K562 (cell line): Measurements from ENCODE around the gene POMT1. TPM values are rescaled to one million over a fixed set of nuclear protein-coding genes. Genes with fewer than 3 reads are reported as not detected.

Experiments
- ATAC-seq: fragments of 200-7000 bp; cut with Tn5 transposase; 3 replicates; pipeline ENCODE4 v1.9.1; 2020; ENCODE audit warnings: moderate library complexity
- BruUV-seq: library from RNA; stranded (reverse); fragments of 400-500 nt; replicated peaks from 2 replicates; lab custom pipeline; 2021; lab: Mats Ljungman, UMichigan
- CTCF ChIA-PET: fragments of 300-600 bp; formaldehyde crosslinking; extraction: SDS; loops from one replicate; lab custom pipeline; 2021; ENCODE audit warnings: low intra/inter-chr PET ratio; lab: Yijun Ruan, JAX
- POLR2A ChIA-PET: fragments of 300-600, 350-650 bp; sonication (Branson Sonifier 250); formaldehyde crosslinking; extraction: SDS; loops from one replicate; lab custom pipeline; 2021; ENCODE audit warnings: antibody characterized with exemption, inconsistent platforms; lab: Yijun Ruan, JAX
- DNase-seq, 4 experiments: peaks; one replicate each; pipeline versions ENCODE4 v3.0.0 to v3.0.0-alpha.2; 2011 to 2018; ENCODE audit warnings: low spot score in 3 of 4, mixed read lengths in 3 of 4; ENCODE audit errors: extremely low read depth in 1 of 4
- FAIRE-seq: peaks from 2 replicates; lab custom pipeline; 2011; peaks lifted over from hg19 to GRCh38; lab: Jason Lieb, UNC
- H2AFZ ChIP-seq: 2 replicates; pipeline ENCODE4 v1.6.0; 2011; ENCODE audit warnings: low read depth, low read length, control low read depth, inconsistent platforms
- H3K27ac ChIP-seq: fragments of 200-600 bp; 3 replicates; pipeline ENCODE4 v1.8.0; 2011; ENCODE audit warnings: low read depth, mild to moderate bottlenecking, control low read depth, inconsistent platforms, low read length, moderate library complexity, mixed read lengths; ENCODE audit errors: extremely low read depth
- H3K27me3 ChIP-seq, 2 experiments: fragments of 300-600 bp in 1 of 2; 2 replicates in 1 of 2; 3 replicates in 1 of 2; pipeline versions ENCODE4 v1.6.0 to v1.8.0; 2011; ENCODE audit warnings: inconsistent platforms in 2 of 2, low read length in 2 of 2, mild to moderate bottlenecking in 1 of 2, mixed read lengths in 1 of 2, moderate library complexity in 1 of 2; ENCODE audit not compliant: control insufficient read depth in 2 of 2, insufficient read depth in 2 of 2
- H3K36me3 ChIP-seq: fragments of 300-600 bp; 3 replicates; pipeline ENCODE4 v1.8.0; 2011; ENCODE audit warnings: mild to moderate bottlenecking, low read length, inconsistent platforms; ENCODE audit not compliant: control insufficient read depth, insufficient read depth
- H3K4me1 ChIP-seq, 2 experiments: fragments of 200-600 bp in 1 of 2; replicated peaks in 1 of 2; 2 replicates in 1 of 2; 3 replicates in 1 of 2; pipeline versions ENCODE4 v1.5.1 to v1.8.0; 2011; ENCODE audit warnings: inconsistent platforms in 2 of 2, low read length in 2 of 2, mild to moderate bottlenecking in 1 of 2, mixed read lengths in 1 of 2, moderate library complexity in 1 of 2; ENCODE audit not compliant: control insufficient read depth in 2 of 2, insufficient read depth in 2 of 2
- H3K4me2 ChIP-seq: 2 replicates; pipeline ENCODE4 v1.6.1; 2011; ENCODE audit warnings: low read length, control low read depth, inconsistent platforms, mixed read lengths; ENCODE audit not compliant: insufficient read depth
- H3K4me3 ChIP-seq: fragments of 200-600 bp; sonication (generic), shearing (Covaris generic); 2 replicates; pipeline ENCODE4 v1.5.1; 2016; ENCODE audit warnings: control low read depth, inconsistent platforms
- H3K79me2 ChIP-seq: fragments of 200-600 bp; 3 replicates; pipeline ENCODE4 v1.8.0; 2011; ENCODE audit warnings: low read length, inconsistent platforms; ENCODE audit not compliant: control insufficient read depth, insufficient read depth
- H3K9ac ChIP-seq, 2 experiments: 2 replicates each; pipeline versions ENCODE4 v1.6.0 to v1.6.1; 2011; ENCODE audit warnings: low read depth in 2 of 2, low read length in 2 of 2, control low read depth in 1 of 2, inconsistent platforms in 1 of 2, mild to moderate bottlenecking in 1 of 2, mixed read lengths in 1 of 2; ENCODE audit not compliant: insufficient read depth in 1 of 2
- H3K9me1 ChIP-seq: one replicate; pipeline ENCODE4 v1.6.0; 2011; ENCODE audit warnings: inconsistent platforms, mild to moderate bottlenecking, low read length, moderate library complexity; ENCODE audit not compliant: control insufficient read depth, insufficient read depth
- H3K9me3 ChIP-seq: replicated peaks from 2 replicates; pipeline ENCODE4 v1.5.1; 2011; ENCODE audit warnings: low read depth, low read length, inconsistent platforms; ENCODE audit not compliant: control insufficient read depth, insufficient read depth
- H4K20me1 ChIP-seq: replicated peaks from 2 replicates; pipeline ENCODE4 v1.6.1; 2011; ENCODE audit warnings: low read length, inconsistent platforms, mixed read lengths; ENCODE audit not compliant: control insufficient read depth, insufficient read depth
- ELF2 ChIP-seq: fragments of 250-450 bp; sonication (Bioruptor Pico); IDR thresholded peaks from 2 replicates; pipeline ENCODE4 v1.5.0; 2021; ENCODE audit warnings: mild to moderate bottlenecking
- HNRNPH1 ChIP-seq: fragments of 200-400 bp; formaldehyde crosslinking; optimal IDR thresholded peaks from 2 replicates; pipeline ENCODE3; 2017; ENCODE audit warnings: low read depth, mild to moderate bottlenecking, low read length, moderate library complexity
- HNRNPLL ChIP-seq: fragments of 200-400 bp; formaldehyde crosslinking; IDR thresholded peaks from 2 replicates; pipeline ENCODE4 v1.6.1; 2017; ENCODE audit warnings: low read length, low read depth, mild to moderate bottlenecking; ENCODE audit not compliant: poor library complexity, severe bottlenecking
- KLF6 ChIP-seq: fragments of 250-450 bp; sonication (Bioruptor Pico); IDR thresholded peaks from 2 replicates; pipeline ENCODE4 v1.4.0; 2020; ENCODE audit warnings: mild to moderate bottlenecking, moderate library complexity, borderline replicate concordance
- NCOA2 ChIP-seq, 2 experiments: fragments of 450-650 bp; IDR thresholded peaks; 2 replicates each; pipeline ENCODE4 v1.6.1; 2018; ENCODE audit warnings: mild to moderate bottlenecking in 2 of 2, moderate library complexity in 1 of 2; ENCODE audit not compliant: partially characterized antibody in 2 of 2
- RBM25 ChIP-seq: fragments of 200-400 bp; formaldehyde crosslinking; IDR thresholded peaks from 2 replicates; pipeline ENCODE4 v1.6.1; 2018; ENCODE audit warnings: low read length, low read depth, moderate library complexity; ENCODE audit not compliant: severe bottlenecking
- SRSF7 ChIP-seq: fragments of 200-400 bp; formaldehyde crosslinking; optimal IDR thresholded peaks from 2 replicates; pipeline ENCODE3; 2017; ENCODE audit warnings: mild to moderate bottlenecking, low read depth, low read length
- XRCC5 ChIP-seq: fragments of 200-400 bp; formaldehyde crosslinking; IDR thresholded peaks from 2 replicates; pipeline ENCODE4 v1.6.1; 2017; ENCODE audit warnings: low read depth, mild to moderate bottlenecking, low read length
- ZFP36 ChIP-seq: fragments of 150-350 bp; IDR thresholded peaks from 2 replicates; pipeline ENCODE4 v1.6.1; 2018; ENCODE audit warnings: low read length, low read depth; ENCODE audit not compliant: partially characterized antibody
- ZNF408 ChIP-seq: fragments of 250-450 bp; sonication (Bioruptor Pico); IDR thresholded peaks from 2 replicates; pipeline ENCODE4 v1.4.0; 2020; ENCODE audit warnings: low read depth, mild to moderate bottlenecking, moderate library complexity
- ZSCAN32 ChIP-seq: fragments of 450-650 bp; formaldehyde crosslinking; IDR thresholded peaks from 2 replicates; pipeline ENCODE4 v1.4.0; 2020; ENCODE audit warnings: mild to moderate bottlenecking, moderate library complexity
- WGBS: fragments of 100-300 bp; shearing (Covaris generic); methylation state at CpG from one replicate; pipeline ENCODE4 v1.1.6; 2016; ENCODE audit warnings: low coverage, mixed read lengths; ENCODE audit not compliant: insufficient coverage; ENCODE audit errors: missing lambda C conversion rate; 5-methylcytosine and 5-hydroxymethylcytosine counted together
- in situ Hi-C: fragments of 300-500 bp; cut with MboI; formaldehyde crosslinking; loops from 4 replicates; pipeline ENCODE4 v1.15.0; 2018; ENCODE audit warnings: inconsistent platforms, mixed read lengths
- intact Hi-C: fragments of 100-400 bp; cut with micrococcal nuclease; formaldehyde crosslinking; loops from 2 replicates; pipeline ENCODE4 v1.14.2; 2022
- polyA plus RNA-seq, 8 experiments: library from polyadenylated mRNA; depleted of rRNA in 4 of 8; stranded (reverse) in 5 of 8; unstranded in 3 of 8; fragments of >200 nt; fragmentation: Nextera tagmentation in 2 of 8; fragmentation: Illumina TruSeq in 1 of 8; extraction: Ambion mirVana in 2 of 8; extraction: Trizol in 1 of 8; gene quantifications; 2 replicates each; pipeline versions ENCODE4 v1.2.1 to v1.2.3, GENCODE V29; 2011 to 2014; ENCODE audit warnings: inconsistent platforms in 1 of 8, missing spikeins in 1 of 8
- total RNA-seq, 7 experiments: library from RNA; depleted of rRNA in 6 of 7; stranded (reverse); fragments of >200 nt in 6 of 7; fragmentation: Illumina TruSeq in 2 of 7; extraction: Trizol in 2 of 7; gene quantifications; 2 replicates each; pipeline versions ENCODE4 v1.2.1 to v1.2.3, GENCODE V29; 2011 to 2021; ENCODE audit warnings: low replicate concordance in 1 of 7
- TF ChIP-seq, protein P1 (sequence below): fragments of 200-400 bp; formaldehyde crosslinking; IDR thresholded peaks from 2 replicates; pipeline ENCODE4 v1.6.1; 2017; ENCODE audit warnings: mild to moderate bottlenecking, low read depth, low read length, moderate library complexity
- TF ChIP-seq, protein P2 (sequence below): fragments of 200-800 bp; sonication (Bioruptor generic); IDR thresholded peaks from 2 replicates; pipeline ENCODE4 v1.6.1; 2017; ENCODE audit warnings: missing genetic modification characterization, missing compliant biosample characterization

Gene POMT1
- total and polyA plus RNA-seq, 9 of the 15 experiments (the other 6 are each of a cell fraction or from before 2014, with no cell fraction given), result 1.8 to 23.5 (median 14.6) TPM

DNA sequence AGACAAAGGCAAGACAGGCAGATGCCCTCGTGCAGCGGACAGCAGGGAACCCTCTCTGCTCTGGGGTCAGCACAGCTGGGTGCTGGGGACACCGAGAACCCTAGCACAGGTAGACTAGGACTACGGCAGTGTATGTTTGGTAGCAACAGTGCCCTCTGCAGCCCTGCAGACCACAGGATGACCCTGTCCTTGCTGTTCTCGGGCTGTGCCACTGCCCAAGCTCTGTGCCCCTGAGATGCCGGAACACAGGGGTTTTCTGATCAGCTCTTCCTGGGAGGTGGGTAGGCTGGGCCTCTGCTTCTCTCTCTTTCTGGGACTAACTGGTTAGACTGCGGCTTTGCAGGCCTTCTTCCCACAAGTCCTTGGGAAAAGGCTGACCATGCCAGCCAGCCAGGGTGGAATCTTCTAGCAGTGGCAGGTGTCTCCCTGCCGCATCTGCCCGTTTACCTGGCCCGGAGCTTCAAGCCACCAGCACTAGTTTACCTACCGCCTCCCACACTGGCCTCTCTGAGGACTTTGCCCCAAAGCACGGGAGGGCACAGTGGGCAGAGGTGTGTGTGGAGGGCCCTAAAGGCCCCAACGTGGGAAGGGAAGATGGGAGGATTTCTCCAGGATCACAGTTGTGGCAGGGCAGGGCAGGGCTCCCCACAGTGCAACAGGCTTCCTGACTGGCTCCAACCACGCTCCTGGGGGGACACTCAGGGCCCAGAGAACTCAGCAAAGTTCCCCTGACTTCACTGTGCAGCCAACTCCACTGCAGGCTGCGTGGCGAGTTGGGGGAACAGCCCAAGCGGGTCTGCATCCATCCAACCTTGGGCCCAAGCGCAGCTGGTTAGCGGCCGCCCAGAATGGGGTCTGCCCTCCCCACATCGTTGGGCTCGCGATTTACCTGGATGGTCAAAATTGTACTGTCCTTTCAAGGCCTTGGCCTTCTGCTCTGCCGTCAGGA lies 27.2 kb downstream of the POMT1 start:
- intact Hi-C loops, result no loop called here
- WGBS, result 71% methylated on average over 24 of the region's 24 CpGs
- in situ Hi-C loops, result no loop called here
- FAIRE-seq, result no peak
- no peaks in the 10 kb centered on the region for H3K9me1 ChIP-seq
- H3K79me2 ChIP-seq, result peaks cover 14% of the 10 kb centered on the region
- peaks cover 12 to 42% of the 10 kb centered on the region in 2 experiments; a peak in 4 of 5 replicates for H3K4me1 ChIP-seq
- peak overlapping the region; percentile 81 for H2AFZ ChIP-seq
- no peaks in the 10 kb centered on the region; the same call in 1 of the 2 replicates for H4K20me1 ChIP-seq
- ChIA-PET POLR2A (interaction anchor here (0.6 kb wide), 1 partner anchor 205 kb away, joined by 3 read pairs; no protein-coding TSS in a partner anchor), CTCF (no interaction called here)
- H3K27ac ChIP-seq, result peak overlapping the region; percentile 64; the same call in 1 of the 3 replicates
- H3K36me3 ChIP-seq, result peaks cover 51% of the 10 kb centered on the region; the same call in 2 of the 3 replicates
- peak overlapping the region; percentile 77 to 93 for H3K9ac ChIP-seq
- peak overlapping the region; percentile 82 for H3K4me2 ChIP-seq
- H3K27me3 ChIP-seq, result no peaks in the 10 kb centered on the region
- no peak for DNase-seq
- TSS peak; percentile 56 for BruUV-seq
- ATAC-seq, result no peak; the same call in 2 of the 3 replicates
- H3K9me3 ChIP-seq, result no peaks in the 10 kb centered on the region
- TF ChIP-seq HNRNPLL, result no peak
- no peak for TF ChIP-seq HNRNPH1
- TF ChIP-seq, protein P1, sequence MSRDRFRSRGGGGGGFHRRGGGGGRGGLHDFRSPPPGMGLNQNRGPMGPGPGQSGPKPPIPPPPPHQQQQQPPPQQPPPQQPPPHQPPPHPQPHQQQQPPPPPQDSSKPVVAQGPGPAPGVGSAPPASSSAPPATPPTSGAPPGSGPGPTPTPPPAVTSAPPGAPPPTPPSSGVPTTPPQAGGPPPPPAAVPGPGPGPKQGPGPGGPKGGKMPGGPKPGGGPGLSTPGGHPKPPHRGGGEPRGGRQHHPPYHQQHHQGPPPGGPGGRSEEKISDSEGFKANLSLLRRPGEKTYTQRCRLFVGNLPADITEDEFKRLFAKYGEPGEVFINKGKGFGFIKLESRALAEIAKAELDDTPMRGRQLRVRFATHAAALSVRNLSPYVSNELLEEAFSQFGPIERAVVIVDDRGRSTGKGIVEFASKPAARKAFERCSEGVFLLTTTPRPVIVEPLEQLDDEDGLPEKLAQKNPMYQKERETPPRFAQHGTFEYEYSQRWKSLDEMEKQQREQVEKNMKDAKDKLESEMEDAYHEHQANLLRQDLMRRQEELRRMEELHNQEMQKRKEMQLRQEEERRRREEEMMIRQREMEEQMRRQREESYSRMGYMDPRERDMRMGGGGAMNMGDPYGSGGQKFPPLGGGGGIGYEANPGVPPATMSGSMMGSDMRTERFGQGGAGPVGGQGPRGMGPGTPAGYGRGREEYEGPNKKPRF, result no peak
- no peak for TF ChIP-seq ZNF408 (CRISPR knock-in tag)
- no peak for TF ChIP-seq ZSCAN32 (CRISPR knock-in tag)
- no peak for TF ChIP-seq XRCC5
- TF ChIP-seq ZFP36, result no peak
- TF ChIP-seq, protein P2, sequence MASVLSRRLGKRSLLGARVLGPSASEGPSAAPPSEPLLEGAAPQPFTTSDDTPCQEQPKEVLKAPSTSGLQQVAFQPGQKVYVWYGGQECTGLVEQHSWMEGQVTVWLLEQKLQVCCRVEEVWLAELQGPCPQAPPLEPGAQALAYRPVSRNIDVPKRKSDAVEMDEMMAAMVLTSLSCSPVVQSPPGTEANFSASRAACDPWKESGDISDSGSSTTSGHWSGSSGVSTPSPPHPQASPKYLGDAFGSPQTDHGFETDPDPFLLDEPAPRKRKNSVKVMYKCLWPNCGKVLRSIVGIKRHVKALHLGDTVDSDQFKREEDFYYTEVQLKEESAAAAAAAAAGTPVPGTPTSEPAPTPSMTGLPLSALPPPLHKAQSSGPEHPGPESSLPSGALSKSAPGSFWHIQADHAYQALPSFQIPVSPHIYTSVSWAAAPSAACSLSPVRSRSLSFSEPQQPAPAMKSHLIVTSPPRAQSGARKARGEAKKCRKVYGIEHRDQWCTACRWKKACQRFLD (CRISPR knock-in tag), result no peak
- no peak for TF ChIP-seq SRSF7
- TF ChIP-seq KLF6 (CRISPR knock-in tag), result no peak
- no peak for TF ChIP-seq RBM25
- TF ChIP-seq NCOA2 (IDR thresholded peaks at IDR 0.05; ENCODE audit: partially characterized antibody in 2 of 2), result no peak
- TF ChIP-seq ELF2 (CRISPR knock-in tag), result no peak
- peak overlapping the region; percentile 95 for H3K4me3 ChIP-seq
